B cell (primary cell): Measurements from ENCODE around the gene COL1A1.

ENCODE experiments used
- CTCF ChIP-seq: fragments of 200-600 bp; IDR thresholded peaks from one replicate; pipeline ENCODE4 v1.8.0; 2022; ENCODE audit warnings: antibody characterized with exemption, mild to moderate bottlenecking
- EZH2 ChIP-seq: IDR thresholded peaks from 2 replicates; pipeline ENCODE4 v1.6.1; 2012; ENCODE audit warnings: borderline replicate concordance, low read depth, mild to moderate bottlenecking, moderate library complexity, low read length; ENCODE audit not compliant: insufficient read depth, poor library complexity, severe bottlenecking

- TF ChIP-seq CTCF (no peak), EZH2 (no peak)
Observed at GRCh38 chr17:50248255-50248654, 46.8 kb upstream of the COL1A1 start.
